Kidney (tissue), 14 donors: Measurements from ENCODE around the gene UNC93A. TPM values are rescaled to one million over a fixed set of nuclear protein-coding genes. Genes with fewer than 3 reads are reported as not detected.

Experiments used
- DNase-seq, 5 donors: peaks; one replicate each; pipeline ENCODE4 v3.0.0-alpha.2; 2013 to 2020
- FAIRE-seq: peaks from 2 replicates; lab custom pipeline; 2012; peaks lifted over from hg19 to GRCh38; lab: Jason Lieb, UNC
- H3K27ac ChIP-seq, 2 donors: one replicate each; pipeline ENCODE4 v1.7.0; 2013; ENCODE audit warnings: low read depth in 2 of 2, low read length in 2 of 2, inconsistent platforms in 1 of 2
- H3K27me3 ChIP-seq: one replicate; pipeline ENCODE4 v1.7.1; 2013; ENCODE audit warnings: low read length, inconsistent platforms; ENCODE audit not compliant: control insufficient read depth, insufficient read depth
- H3K36me3 ChIP-seq, 3 donors: one replicate each; pipeline versions ENCODE4 v1.7.0 to v1.7.1; 2013; ENCODE audit warnings: low read length in 3 of 3, control low read depth in 1 of 3, inconsistent platforms in 1 of 3; ENCODE audit not compliant: insufficient read depth in 3 of 3, control insufficient read depth in 2 of 3
- H3K4me1 ChIP-seq, 3 donors: one replicate each; pipeline versions ENCODE4 v1.7.0 to v1.7.1; 2013; ENCODE audit warnings: low read length in 3 of 3, inconsistent platforms in 1 of 3, low read depth in 1 of 3; ENCODE audit not compliant: control insufficient read depth in 2 of 3, insufficient read depth in 2 of 3
- H3K4me3 ChIP-seq, 3 donors: one replicate each; pipeline versions ENCODE4 v1.7.0 to v1.8.1; 2013; ENCODE audit warnings: low read length in 3 of 3, control low read depth in 1 of 3, inconsistent platforms in 1 of 3
- H3K9ac ChIP-seq, 3 donors: one replicate each; pipeline versions ENCODE4 v1.7.0 to v1.7.1; 2013; ENCODE audit warnings: low read length in 3 of 3, control low read depth in 1 of 3, inconsistent platforms in 1 of 3
- H3K9me3 ChIP-seq, 3 donors: one replicate each; pipeline versions ENCODE4 v1.7.0 to v1.7.1; 2013; ENCODE audit warnings: low read length in 3 of 3, control low read depth in 1 of 3, inconsistent platforms in 1 of 3; ENCODE audit not compliant: control insufficient read depth in 2 of 3, insufficient read depth in 1 of 3
- CTCF ChIP-seq: IDR thresholded peaks from 3 replicates; pipeline ENCODE4 v1.5.1; 2012; ENCODE audit warnings: mild to moderate bottlenecking, moderate library complexity, borderline replicate concordance; ENCODE audit not compliant: insufficient read depth; ENCODE audit errors: extremely low read depth
- intact Hi-C: fragments of 100-400 bp; cut with DNase I; formaldehyde crosslinking; loops from one replicate; pipeline ENCODE4 v1.11.1; 2022
- polyA plus RNA-seq: library from polyadenylated mRNA; stranded (reverse); fragments of 350-450 nt; fragmentation: Illumina TruSeq; extraction: RNeasy Lipid Tissue Mini Kit (QIAGEN cat#74804); gene quantifications from one replicate; pipeline ENCODE4 v1.2.3, GENCODE V29; 2014; ENCODE audit warnings: low read depth, low replicate concordance; ENCODE audit not compliant: insufficient read depth
- total RNA-seq: library from RNA; stranded (reverse); fragmentation: NEBNext Ultra II Directional; extraction: Animal tissue kit (Norgen Biotek cat#: 25700); gene quantifications from one replicate; pipeline ENCODE4 v1.2.1, GENCODE V29; 2021
- donor health status: control.
- donor health status: control.
- donor health status: control.
- donor health status: control.
- donor health status: control.
- donor health status: DM: yes; HTN: yes; CAD: no.
- donor health status: Normal renal cell carcinoma (clear cell type).

Gene UNC93A
- total and polyA plus RNA-seq, 2 donors from 2014 or later, result 0.56 TPM; not detected in 1

- intact Hi-C loops, result no loop called here
- Histone ChIP-seq H3K9ac (no peak overlapping the region), H3K4me3 (no peak overlapping the region), H3K27ac (no peak overlapping the region), H3K27me3 (no peaks in the 10 kb centered on the region), H3K4me1 (peaks cover 0 to 3% (median 0%) of the 10 kb centered on the region in 3 donors), H3K9me3 (no peaks in the 10 kb centered on the region), H3K36me3 (no peaks in the 10 kb centered on the region)
- DNase-seq (no peak), FAIRE-seq (no peak)
- TF ChIP-seq CTCF, result no peak
These were observed 46.7 kb downstream of the UNC93A start for GRCh38 chr6:167337675-167338449.

DNA sequence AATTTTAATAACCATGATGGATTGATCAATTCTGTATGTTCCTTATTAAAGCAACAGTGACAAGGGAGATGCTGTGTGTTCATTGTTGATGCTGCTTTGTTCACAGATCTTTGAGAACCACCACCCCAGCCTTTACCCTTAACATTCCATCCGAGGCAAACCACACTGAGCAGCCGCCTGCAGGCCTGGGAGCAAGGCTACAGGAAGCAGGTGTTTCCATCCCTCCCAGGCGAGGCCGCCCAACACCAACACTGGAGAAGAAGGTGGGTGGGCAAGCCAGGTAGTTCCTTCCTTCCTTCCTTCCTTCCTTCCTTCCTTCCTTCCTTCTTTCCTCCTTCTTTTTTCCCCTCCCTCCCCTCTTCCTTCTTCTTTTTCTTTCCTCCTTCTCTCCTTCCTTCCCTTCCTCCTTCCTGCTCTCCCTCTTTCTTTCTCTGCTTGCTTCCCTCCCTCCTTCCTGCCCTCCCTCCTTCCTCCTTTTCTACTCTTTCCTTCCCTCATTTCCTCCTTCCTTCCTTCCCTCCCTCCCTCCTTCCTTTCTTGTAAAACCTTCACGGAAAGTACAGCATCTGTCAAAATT lies 47.5 kb downstream of the UNC93A start:
- intact Hi-C loops, result no loop called here
- Histone ChIP-seq H3K9ac (no peak overlapping the region), H3K36me3 (no peaks in the 10 kb centered on the region), H3K27ac (no peak overlapping the region), H3K4me3 (no peak overlapping the region), H3K4me1 (peaks cover 0 to 3% (median 0%) of the 10 kb centered on the region in 3 donors), H3K9me3 (no peaks in the 10 kb centered on the region), H3K27me3 (no peaks in the 10 kb centered on the region)
- FAIRE-seq, result no peak
- no peak for DNase-seq
- TF ChIP-seq CTCF, result no peak

DNA sequence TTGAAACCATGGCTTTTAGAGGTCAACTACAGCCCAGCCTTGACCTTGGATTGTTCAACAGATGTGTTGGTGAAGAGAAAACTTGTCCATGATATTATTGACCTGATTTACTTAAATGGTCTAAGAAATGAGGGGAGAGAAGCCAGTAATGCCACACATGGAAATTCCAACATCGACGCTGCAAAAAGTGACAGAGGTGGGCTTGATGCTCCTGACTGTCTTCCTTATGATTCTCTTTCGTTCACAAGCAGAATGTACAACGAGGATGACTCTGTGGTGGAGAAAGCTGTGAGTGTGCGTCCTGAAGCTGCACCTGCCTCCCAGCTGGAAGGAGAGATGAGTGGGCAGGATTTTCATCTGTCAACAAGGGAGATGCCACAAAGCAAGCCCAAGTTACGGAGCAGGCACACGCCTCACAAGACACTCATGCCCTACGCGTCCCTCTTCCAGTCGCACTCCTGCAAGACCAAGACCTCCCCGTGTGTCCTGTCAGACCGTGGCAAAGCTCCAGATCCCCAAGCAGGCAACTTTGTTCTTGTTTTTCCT lies 50.0 kb downstream of the UNC93A start:
- no peak for FAIRE-seq
- H3K36me3 ChIP-seq, result no peaks in the 10 kb centered on the region
- no peaks in the 10 kb centered on the region for H3K9me3 ChIP-seq
- no peak overlapping the region for H3K27ac ChIP-seq
- no peak overlapping the region for H3K9ac ChIP-seq
- no peaks in the 10 kb centered on the region for H3K27me3 ChIP-seq
- no peak for TF ChIP-seq CTCF
- intact Hi-C loops, result no loop called here
- H3K4me3 ChIP-seq, result no peak overlapping the region
- peak in 1 of 5 donors; percentile 21 for DNase-seq
- H3K4me1 ChIP-seq, result peaks cover 0 to 3% (median 0%) of the 10 kb centered on the region in 3 donors
